Esophagus squamous epithelium (tissue), 5 donors: ENCODE results near the gene ZNF564. TPM values are rescaled to one million over a fixed set of nuclear protein-coding genes. Genes with fewer than 3 reads are reported as not detected.

Experiments
- DNase-seq: peaks from one replicate; lab custom pipeline; 2025; lab: John Stamatoyannopoulos, UW
- H3K27ac ChIP-seq, 4 donors: fragments of 200-600 bp; sonication (generic); one replicate each; pipeline ENCODE4 v1.5.1; 2016 to 2019; ENCODE audit warnings: mild to moderate bottlenecking in 1 of 4
- H3K27me3 ChIP-seq, 4 donors: fragments of 200-600 bp; sonication (generic); 1 replicate in 3 of 4; 2 replicates in 1 of 4; pipeline versions ENCODE4 v1.5.1 to v1.6.0; 2017 to 2021; ENCODE audit warnings: antibody characterized with exemption in 1 of 4
- H3K36me3 ChIP-seq, 3 donors: fragments of 200-600 bp; sonication (generic); one replicate each; pipeline ENCODE4 v1.5.1; 2016 to 2019
- H3K4me1 ChIP-seq, 3 donors: fragments of 200-600 bp; sonication (generic); one replicate each; pipeline ENCODE4 v1.5.1; 2017 to 2019
- H3K4me3 ChIP-seq, 4 donors: fragments of 200-600 bp; sonication (generic); 1 replicate in 3 of 4; 2 replicates in 1 of 4; pipeline ENCODE4 v1.5.1; 2016 to 2019; ENCODE audit warnings: mild to moderate bottlenecking in 2 of 4, moderate library complexity in 1 of 4
- H3K9me3 ChIP-seq, 3 donors: fragments of 200-600 bp; sonication (generic); one replicate each; pipeline ENCODE4 v1.5.1; 2016 to 2019
- CTCF ChIP-seq, 6 experiments: fragments of 450-650 bp in 4 of 6; fragments of 200-600 bp in 2 of 6; sonication (generic) in 2 of 6; IDR thresholded peaks; one replicate each; pipeline ENCODE4 v1.5.1; 2016 to 2019; ENCODE audit warnings: antibody characterized with exemption in 6 of 6, mild to moderate bottlenecking in 4 of 6, moderate library complexity in 4 of 6
- POLR2A ChIP-seq, 4 donors: fragments of 450-650 bp; IDR thresholded peaks; one replicate each; pipeline ENCODE4 v1.6.1; 2017; ENCODE audit warnings: antibody characterized with exemption in 4 of 4, mild to moderate bottlenecking in 4 of 4, moderate library complexity in 3 of 4
- WGBS, 2 donors: methylation state at CpG; one replicate each; pipeline ENCODE4 v1.1.5; 2018; 5-methylcytosine and 5-hydroxymethylcytosine counted together
- intact Hi-C: fragments of 100-400 bp; cut with DNase I; formaldehyde crosslinking; loops from one replicate; pipeline ENCODE4 v1.15.0; 2022
- total RNA-seq, 4 donors: library from RNA; depleted of rRNA; stranded (reverse); fragments of >200 nt; gene quantifications; one replicate each; pipeline ENCODE4 v1.1.0, GENCODE V29; 2016
- donor health status: DM: yes; HTN: yes; CAD: no.

Gene ZNF564
- total RNA-seq, 4 donors from 2014 or later = 1.6 to 9.3 (median 4.8) TPM

- Histone ChIP-seq H3K9me3 (peaks cover 0 to 21% (median 5%) of the 10 kb centered on the region in 3 donors), H3K4me3 (no peak overlapping the region), H3K27ac (peak overlapping the region; percentile 27 to 76 (median 52)), H3K36me3 (peaks cover 0 to 59% (median 6%) of the 10 kb centered on the region in 3 donors), H3K4me1 (peaks cover 3 to 43% (median 9%) of the 10 kb centered on the region in 3 donors), H3K27me3 (no peaks in the 10 kb centered on the region)
- 46 to 78% methylated on average over 3 to 5 of the region's 5 CpGs for WGBS, 2 donors
- DNase-seq = no peak
- intact Hi-C loops = no loop called here
- no peak for TF ChIP-seq POLR2A (IDR thresholded peaks at IDR 0.05)
- no peak for TF ChIP-seq CTCF (IDR thresholded peaks at IDR 0.05)
Measured at GRCh38 chr19:12544401-12544876, 6.8 kb downstream of the ZNF564 start.

- Histone ChIP-seq H3K4me3 (no peak overlapping the region), H3K36me3 (peaks cover 0 to 64% (median 6%) of the 10 kb centered on the region in 3 donors), H3K4me1 (peaks cover 3 to 37% (median 4%) of the 10 kb centered on the region in 3 donors), H3K27ac (peak overlapping the region; percentile 13 to 76 (median 39)), H3K27me3 (no peaks in the 10 kb centered on the region), H3K9me3 (peaks cover 0 to 27% (median 5%) of the 10 kb centered on the region in 3 donors)
- 77 to 93% methylated on average over 1 of the region's 1 CpG for WGBS, 2 donors
- DNase-seq = no peak
- TF ChIP-seq POLR2A (IDR thresholded peaks at IDR 0.05) (no peak), CTCF (IDR thresholded peaks at IDR 0.05) (no peak)
- intact Hi-C loops = no loop called here
Measured at GRCh38 chr19:12543855-12544254, 7.4 kb downstream of the ZNF564 start.

GRCh38 chr19:12527034-12527836 lies 24.0 kb downstream of the ZNF564 start:
- WGBS, 2 donors = 93 to 95% methylated on average over 8 of the region's 8 CpGs
- DNase-seq = no peak
- H3K4me3 ChIP-seq = peak overlapping the region in 1 of 4 donors; percentile 10

DNA sequence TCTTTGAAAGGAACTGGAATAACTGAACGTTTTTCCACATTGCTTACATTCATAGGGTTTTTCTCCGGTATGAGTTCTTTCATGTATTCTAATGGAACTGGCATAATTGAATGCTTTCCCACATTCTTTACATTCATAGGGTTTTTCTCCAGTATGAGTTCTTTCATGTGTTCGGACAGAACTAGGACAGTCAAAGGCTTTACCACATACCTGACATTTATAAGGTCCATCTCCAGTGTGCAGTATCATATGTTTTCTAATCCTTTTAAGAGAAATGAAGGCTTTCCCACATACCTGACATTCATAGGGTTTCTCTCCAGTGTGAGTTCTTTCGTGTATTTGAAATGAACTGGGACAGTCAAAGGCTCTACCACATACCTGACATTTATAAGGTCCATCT lies 24.7 kb downstream of the ZNF564 start:
- Histone ChIP-seq H3K36me3 (peaks cover 21 to 78% (median 25%) of the 10 kb centered on the region in 3 donors), H3K27ac (no peak overlapping the region), H3K9me3 (peaks cover 29 to 100% (median 99%) of the 10 kb centered on the region in 3 donors), H3K4me3 (peak overlapping the region in 1 of 4 donors; percentile 19), H3K4me1 (no peaks in the 10 kb centered on the region), H3K27me3 (no peaks in the 10 kb centered on the region)
- WGBS, 2 donors = 90 to 92% methylated on average over 4 of the region's 4 CpGs
- intact Hi-C loops = no loop called here
- TF ChIP-seq POLR2A (IDR thresholded peaks at IDR 0.05) (no peak), CTCF (IDR thresholded peaks at IDR 0.05) (no peak)
- no peak for DNase-seq

More at GRCh38 chr19:12527034-12527836, 24.0 kb downstream of the ZNF564 start:
- no peaks in the 10 kb centered on the region for H3K27me3 ChIP-seq
- H3K4me1 ChIP-seq = no peaks in the 10 kb centered on the region
- H3K9me3 ChIP-seq = peaks cover 30 to 99% (median 93%) of the 10 kb centered on the region in 3 donors
- no peak overlapping the region for H3K27ac ChIP-seq
- peaks cover 21 to 85% (median 25%) of the 10 kb centered on the region in 3 donors for H3K36me3 ChIP-seq
- TF ChIP-seq CTCF (IDR thresholded peaks at IDR 0.05) (no peak), POLR2A (IDR thresholded peaks at IDR 0.05) (no peak)
- intact Hi-C loops = no loop called here

GRCh38 chr19:12521996-12522395 lies 29.3 kb downstream of the ZNF564 start:
- WGBS, 2 donors = 53 to 56% methylated on average over 6 of the region's 6 CpGs
- H3K36me3 ChIP-seq = peaks cover 10 to 33% (median 12%) of the 10 kb centered on the region in 3 donors

More at GRCh38 chr19:12521996-12522395, 29.3 kb downstream of the ZNF564 start:
- H3K4me3 ChIP-seq = no peak overlapping the region
- H3K27me3 ChIP-seq = no peaks in the 10 kb centered on the region
- no peak overlapping the region for H3K27ac ChIP-seq
- DNase-seq = no peak
- intact Hi-C loops = no loop called here
- TF ChIP-seq POLR2A (IDR thresholded peaks at IDR 0.05) = no peak
- peak in 2 of 6 experiments; percentile 17 to 40 for TF ChIP-seq CTCF (IDR thresholded peaks at IDR 0.05)
- peaks cover 12 to 96% (median 68%) of the 10 kb centered on the region in 3 donors for H3K9me3 ChIP-seq
- no peaks in the 10 kb centered on the region for H3K4me1 ChIP-seq
